Measurements from ENCODE around the gene COX7B2.

Gene COX7B2

GRCh38 chr4:46874811-46875210, 34.2 kb downstream of the COX7B2 start:
- Histone ChIP-seq H3K4me2 (no peak overlapping the region), H3K36me3 (ENCODE audit: insufficient read depth) (no peaks in the 10 kb centered on the region), H3K4me3 (IDR thresholded peaks at IDR 0.05; ENCODE audit: insufficient read depth, low read depth, low read length) (no peak overlapping the region), H3K4me1 (ENCODE audit: low read depth, poor library complexity, severe bottlenecking) (no peaks in the 10 kb centered on the region), H3K27ac (no peak overlapping the region), H2AFZ (ENCODE audit: low read depth) (no peak overlapping the region), H4K20me1 (ENCODE audit: insufficient read depth) (no peaks in the 10 kb centered on the region), H3K79me2 (ENCODE audit: insufficient read depth, low read depth) (no peaks in the 10 kb centered on the region), H3K9ac (no peak overlapping the region), H3K27me3 (ENCODE audit: insufficient read depth, low read depth) (no peaks in the 10 kb centered on the region)
- TF ChIP-seq, protein P1, sequence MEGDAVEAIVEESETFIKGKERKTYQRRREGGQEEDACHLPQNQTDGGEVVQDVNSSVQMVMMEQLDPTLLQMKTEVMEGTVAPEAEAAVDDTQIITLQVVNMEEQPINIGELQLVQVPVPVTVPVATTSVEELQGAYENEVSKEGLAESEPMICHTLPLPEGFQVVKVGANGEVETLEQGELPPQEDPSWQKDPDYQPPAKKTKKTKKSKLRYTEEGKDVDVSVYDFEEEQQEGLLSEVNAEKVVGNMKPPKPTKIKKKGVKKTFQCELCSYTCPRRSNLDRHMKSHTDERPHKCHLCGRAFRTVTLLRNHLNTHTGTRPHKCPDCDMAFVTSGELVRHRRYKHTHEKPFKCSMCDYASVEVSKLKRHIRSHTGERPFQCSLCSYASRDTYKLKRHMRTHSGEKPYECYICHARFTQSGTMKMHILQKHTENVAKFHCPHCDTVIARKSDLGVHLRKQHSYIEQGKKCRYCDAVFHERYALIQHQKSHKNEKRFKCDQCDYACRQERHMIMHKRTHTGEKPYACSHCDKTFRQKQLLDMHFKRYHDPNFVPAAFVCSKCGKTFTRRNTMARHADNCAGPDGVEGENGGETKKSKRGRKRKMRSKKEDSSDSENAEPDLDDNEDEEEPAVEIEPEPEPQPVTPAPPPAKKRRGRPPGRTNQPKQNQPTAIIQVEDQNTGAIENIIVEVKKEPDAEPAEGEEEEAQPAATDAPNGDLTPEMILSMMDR (conservative IDR thresholded peaks at IDR 0.05; ENCODE audit: low read depth, low read length) = no peak

GRCh38 chr4:46870411-46870810, 38.6 kb downstream of the COX7B2 start:
- TF ChIP-seq, protein P1 (conservative IDR thresholded peaks at IDR 0.05; ENCODE audit: low read depth, low read length) = no peak
- Histone ChIP-seq H2AFZ (ENCODE audit: low read depth) (no peak overlapping the region), H3K4me2 (no peak overlapping the region), H3K27ac (no peak overlapping the region), H3K27me3 (ENCODE audit: insufficient read depth, low read depth) (no peaks in the 10 kb centered on the region), H3K4me3 (IDR thresholded peaks at IDR 0.05; ENCODE audit: insufficient read depth, low read depth, low read length) (no peak overlapping the region), H3K4me1 (ENCODE audit: low read depth, poor library complexity, severe bottlenecking) (no peaks in the 10 kb centered on the region), H4K20me1 (ENCODE audit: insufficient read depth) (no peaks in the 10 kb centered on the region), H3K79me2 (ENCODE audit: insufficient read depth, low read depth) (no peaks in the 10 kb centered on the region), H3K9ac (no peak overlapping the region), H3K36me3 (ENCODE audit: insufficient read depth) (no peaks in the 10 kb centered on the region)

DNA sequence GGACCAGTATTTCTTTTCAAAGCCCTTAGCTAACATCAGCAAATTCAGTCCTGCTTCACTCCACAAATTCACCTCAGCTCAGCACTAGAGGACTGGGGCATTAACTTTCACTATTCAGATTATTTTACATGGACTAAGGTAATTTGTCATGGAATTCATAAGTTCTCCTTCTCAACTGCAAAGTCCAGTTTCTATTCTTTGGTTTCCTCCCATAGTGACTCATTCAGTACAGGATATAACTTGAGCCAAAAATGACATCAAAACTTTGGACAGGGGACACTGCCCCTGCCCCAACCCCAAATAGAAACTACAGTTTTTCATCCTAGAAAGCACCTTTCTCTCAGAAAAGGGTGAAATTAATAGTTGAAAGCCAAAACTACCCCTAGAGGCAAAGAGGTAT, 52.7 kb downstream of the COX7B2 start:
- Histone ChIP-seq H3K4me2 (no peak overlapping the region), H3K79me2 (ENCODE audit: insufficient read depth, low read depth) (no peaks in the 10 kb centered on the region), H3K27ac (no peak overlapping the region), H4K20me1 (ENCODE audit: insufficient read depth) (no peaks in the 10 kb centered on the region), H2AFZ (ENCODE audit: low read depth) (no peak overlapping the region), H3K4me1 (ENCODE audit: low read depth, poor library complexity, severe bottlenecking) (no peaks in the 10 kb centered on the region), H3K36me3 (ENCODE audit: insufficient read depth) (no peaks in the 10 kb centered on the region), H3K27me3 (ENCODE audit: insufficient read depth, low read depth) (no peaks in the 10 kb centered on the region), H3K4me3 (IDR thresholded peaks at IDR 0.05; ENCODE audit: insufficient read depth, low read depth, low read length) (no peak overlapping the region), H3K9ac (no peak overlapping the region)
- TF ChIP-seq, protein P1 (conservative IDR thresholded peaks at IDR 0.05; ENCODE audit: low read depth, low read length) = no peak

- Histone ChIP-seq H3K4me1 (ENCODE audit: low read depth, poor library complexity, severe bottlenecking) (no peaks in the 10 kb centered on the region), H3K9ac (no peak overlapping the region), H3K27me3 (ENCODE audit: insufficient read depth, low read depth) (no peaks in the 10 kb centered on the region), H3K79me2 (ENCODE audit: insufficient read depth, low read depth) (no peaks in the 10 kb centered on the region), H3K4me2 (no peak overlapping the region), H3K36me3 (ENCODE audit: insufficient read depth) (no peaks in the 10 kb centered on the region), H2AFZ (ENCODE audit: low read depth) (no peak overlapping the region), H3K4me3 (IDR thresholded peaks at IDR 0.05; ENCODE audit: insufficient read depth, low read depth, low read length) (no peak overlapping the region), H3K27ac (no peak overlapping the region), H4K20me1 (ENCODE audit: insufficient read depth) (no peaks in the 10 kb centered on the region)
- TF ChIP-seq, protein P1 (conservative IDR thresholded peaks at IDR 0.05; ENCODE audit: low read depth, low read length) = no peak
Observed at GRCh38 chr4:46852800-46853199, 56.2 kb downstream of the COX7B2 start.
